Measurements from ENCODE around the gene CASP9.

Gene CASP9

GRCh38 chr1:15524021-15524282, at the start of gene CASP9:
TSS of gene CASP9 (minus strand) at chr1:15524215. CDS start at chr1:15524200, 15 bp downstream.
- DNase-seq = no peak

GRCh38 chr1:15573477-15573876, 49.5 kb upstream of the CASP9 start:
- no peak for DNase-seq

- no peak for DNase-seq
Measured at GRCh38 chr1:15571266-15571665, 47.3 kb upstream of the CASP9 start.

GRCh38 chr1:15570861-15571260, 46.8 kb upstream of the CASP9 start:
- DNase-seq = no peak

GRCh38 chr1:15568387-15569073, 44.5 kb upstream of the CASP9 start:
- DNase-seq = no peak

GRCh38 chr1:15559189-15559810, 35.3 kb upstream of the CASP9 start:
- no peak for DNase-seq

- no peak for DNase-seq
Measured at GRCh38 chr1:15558516-15558915, 34.5 kb upstream of the CASP9 start.

- no peak for DNase-seq
Measured at GRCh38 chr1:15557594-15557993, 33.6 kb upstream of the CASP9 start.

GRCh38 chr1:15557008-15557407, 33.0 kb upstream of the CASP9 start:
- DNase-seq = no peak

- no peak for DNase-seq
Measured at GRCh38 chr1:15550573-15550972, 26.6 kb upstream of the CASP9 start.

GRCh38 chr1:15546641-15547040, 22.6 kb upstream of the CASP9 start:
- DNase-seq = no peak

- no peak for DNase-seq
Measured at GRCh38 chr1:15543589-15544568, 19.9 kb upstream of the CASP9 start.

- DNase-seq = no peak
Measured at GRCh38 chr1:15543251-15543588, 19.2 kb upstream of the CASP9 start.

GRCh38 chr1:15542388-15543250, 18.6 kb upstream of the CASP9 start:
- DNase-seq = no peak

GRCh38 chr1:15541231-15541792, 17.3 kb upstream of the CASP9 start:
- no peak for DNase-seq

GRCh38 chr1:15540186-15540585, 16.2 kb upstream of the CASP9 start:
- no peak for DNase-seq

- no peak for DNase-seq
Measured at GRCh38 chr1:15538771-15539170, 14.8 kb upstream of the CASP9 start.

- no peak for DNase-seq
Measured at GRCh38 chr1:15531682-15532081, 7.7 kb upstream of the CASP9 start.

GRCh38 chr1:15531003-15531402, 7.0 kb upstream of the CASP9 start:
- no peak for DNase-seq

- peak; percentile 98 for DNase-seq
Measured at GRCh38 chr1:15526490-15527339, 2.7 kb upstream of the CASP9 start, which contains the start of gene DNAJC16. TSS of gene DNAJC16 (plus strand) at chr1:15526848. CDS start at chr1:15529106, 2,258 bp downstream.

GRCh38 chr1:15526021-15526489, 2.0 kb upstream of the CASP9 start:
- no peak for DNase-seq

Measured in activated naive CD4-positive, alpha-beta T cell treated with Interleukin-2 at 50 U/mL for 16 hours (primary cell).